Epithelial cell of proximal tubule (primary cell): Measurements from ENCODE around the gene POLR1G. TPM values are rescaled to one million over a fixed set of nuclear protein-coding genes. Genes with fewer than 3 reads are reported as not detected.

Experiments used
- DNase-seq: peaks from one replicate; pipeline ENCODE4 v3.0.0-alpha.2; 2011; ENCODE audit warnings: low read depth
- H3K4me3 ChIP-seq: 2 replicates; pipeline ENCODE4 v1.5.1; 2011; ENCODE audit warnings: low read depth, mild to moderate bottlenecking, low read length
- CTCF ChIP-seq: conservative IDR thresholded peaks from 2 replicates; pipeline ENCODE4 v1.5.1; 2012; ENCODE audit warnings: low read depth, mild to moderate bottlenecking, low read length
- total RNA-seq: library from RNA; depleted of rRNA; stranded (reverse); fragments of >200 nt; gene quantifications from 2 replicates; pipeline ENCODE4 v1.2.3, GENCODE V29; 2015

The POLR1G gene
- total RNA-seq, 1 donor from 2014 or later = 14.5 TPM

GRCh38 chr19:45437328-45437727, 30.9 kb downstream of the POLR1G start:
- DNase-seq = no peak
- H3K4me3 ChIP-seq = no peak overlapping the region
- TF ChIP-seq CTCF = no peak

GRCh38 chr19:45439190-45439568, 32.7 kb downstream of the POLR1G start:
- H3K4me3 ChIP-seq = peak overlapping the region; percentile 66
- no peak for TF ChIP-seq CTCF
- DNase-seq = no peak

DNA sequence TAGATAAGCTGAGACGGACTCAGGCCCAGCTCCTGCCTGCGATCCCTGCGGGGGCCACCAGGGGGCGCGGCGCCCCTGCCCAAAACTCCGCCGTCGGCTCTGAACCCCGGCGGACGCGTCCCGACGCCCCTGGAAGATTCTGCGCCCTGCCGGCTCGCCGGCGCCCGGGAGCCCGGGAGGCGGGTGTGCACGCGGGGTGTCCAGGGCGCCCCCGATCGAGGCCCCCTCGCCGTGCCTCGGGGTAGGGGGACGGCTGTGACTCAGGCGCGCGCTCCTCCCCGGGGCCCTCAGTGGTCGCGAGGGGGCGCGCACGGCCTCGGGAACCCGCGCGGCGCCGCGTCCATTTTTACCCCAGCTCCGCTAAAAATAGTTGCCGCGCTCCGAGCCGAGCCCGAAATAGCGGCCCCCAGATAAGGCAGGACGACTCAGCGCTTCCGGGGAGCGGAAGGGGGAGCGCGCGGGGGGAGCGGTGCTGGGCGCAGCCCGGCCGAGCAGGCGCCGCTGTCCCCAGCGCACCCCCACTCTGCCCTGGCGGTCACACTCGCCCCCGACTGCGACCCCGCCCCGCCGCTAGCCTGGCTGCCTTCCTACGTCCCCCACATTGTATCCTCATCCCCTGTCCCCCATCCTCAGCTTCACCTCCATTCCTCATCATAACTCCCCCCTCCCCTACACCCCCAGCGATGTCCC, 33.3 kb downstream of the POLR1G start:
- H3K4me3 ChIP-seq = peak overlapping the region; percentile 66
- TF ChIP-seq CTCF = peak; percentile 92
- no peak for DNase-seq

DNA sequence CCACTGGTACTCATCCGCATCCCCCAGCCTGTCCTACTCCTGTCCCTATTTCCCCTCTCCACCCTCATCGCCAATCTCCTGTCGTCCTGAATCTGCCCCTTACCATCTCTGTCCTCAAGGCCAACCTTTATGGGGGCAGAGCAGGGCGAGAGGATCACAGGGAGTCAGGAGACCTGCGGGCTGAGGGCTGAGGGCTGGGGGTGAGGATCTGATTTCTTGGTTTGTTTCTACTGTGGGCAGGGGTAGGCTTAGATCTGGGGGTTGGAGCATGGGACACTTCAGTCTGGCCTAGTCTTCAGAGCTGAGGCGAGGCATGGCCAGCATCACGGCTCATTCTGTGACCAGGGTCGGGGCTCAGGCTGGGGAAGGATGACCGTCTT, 33.8 kb downstream of the POLR1G start:
- H3K4me3 ChIP-seq = peak overlapping the region; percentile 66
- no peak for TF ChIP-seq CTCF
- DNase-seq = no peak

DNA sequence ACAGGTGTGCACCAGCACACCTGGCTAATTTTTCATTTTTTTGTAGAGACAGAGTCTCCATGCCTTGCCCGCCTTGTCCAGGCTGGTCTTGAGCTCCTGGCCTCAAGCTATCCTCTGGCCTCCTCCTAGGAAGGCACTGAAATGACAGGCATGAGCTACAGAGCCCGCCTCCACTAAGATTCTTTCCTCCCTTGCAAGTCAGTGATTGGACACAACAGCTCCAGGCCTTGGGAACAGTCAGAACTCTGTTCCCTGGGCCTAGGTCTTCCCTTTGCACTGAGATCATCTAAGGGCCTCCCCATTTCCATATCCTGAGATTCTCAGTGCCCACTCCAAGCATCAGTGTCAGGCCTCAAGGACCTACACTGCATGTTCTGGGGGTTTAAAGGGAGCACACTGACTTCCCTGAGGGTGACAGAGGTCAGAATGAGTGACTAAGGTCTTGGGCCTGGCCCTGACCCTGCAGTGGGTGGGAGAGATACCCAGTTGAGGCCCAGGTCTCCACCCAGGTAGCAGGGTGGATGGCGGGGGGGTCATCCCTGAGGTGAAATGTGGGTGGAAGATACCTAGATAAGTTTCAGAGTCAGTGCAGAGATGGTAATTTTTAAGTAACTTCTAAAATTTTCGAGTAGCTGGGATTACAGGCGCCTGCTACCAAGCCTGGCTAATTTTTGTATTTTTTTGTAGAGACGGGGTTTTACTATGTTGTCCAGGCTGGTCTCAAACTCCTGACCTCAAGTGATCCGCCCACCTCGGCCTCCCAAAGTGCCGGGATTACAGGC, 34.6 kb downstream of the POLR1G start:
- TF ChIP-seq CTCF = no peak
- DNase-seq = no peak
- H3K4me3 ChIP-seq = no peak overlapping the region

DNA sequence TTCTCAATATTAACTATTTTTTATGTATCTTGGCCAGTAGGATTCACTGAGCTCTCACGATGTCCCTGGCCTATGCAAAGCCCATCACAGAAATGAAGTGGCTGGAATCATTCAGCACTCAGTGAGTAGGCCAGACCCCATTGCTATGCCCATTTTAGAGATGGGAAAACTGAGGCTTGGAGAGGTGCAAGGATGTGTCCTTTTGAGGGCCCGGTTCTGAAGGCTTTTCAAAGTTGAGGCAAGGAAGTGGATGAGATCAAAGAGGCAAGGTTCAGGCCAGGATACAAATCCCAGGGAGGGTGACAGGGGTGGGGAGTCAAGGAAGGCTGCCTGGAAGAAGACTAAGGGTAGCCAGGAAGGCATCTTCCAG, 35.9 kb downstream of the POLR1G start:
- DNase-seq = no peak
- TF ChIP-seq CTCF = no peak
- H3K4me3 ChIP-seq = no peak overlapping the region
